ENCODE data around the gene ST6GALNAC5. TPM values are rescaled to one million over a fixed set of nuclear protein-coding genes. Genes with fewer than 3 reads are reported as not detected.

The ST6GALNAC5 gene
- total RNA-seq, 2 donors from 2014 or later: not detected

GRCh38 chr1:77036560-77036959 is 169.3 kb downstream of the ST6GALNAC5 start:
- Mint-ChIP-seq H3K27ac (no peak overlapping the region), H3K9me3 (peaks cover 3 to 6% of the 10 kb centered on the region in 2 donors), H3K36me3 (ENCODE audit: insufficient read depth in 2 of 2) (peaks cover 0 to 4% of the 10 kb centered on the region in 2 donors), H3K27me3 (ENCODE audit: low read depth) (peaks cover 5% of the 10 kb centered on the region), H3K4me1 (ENCODE audit: low read depth) (no peaks in the 10 kb centered on the region), H3K4me3 (no peak overlapping the region)
- no peak for ATAC-seq (replicated peaks in 1 of 2)
- DNase-seq: peak in 1 of 2 donors; percentile 3

DNA sequence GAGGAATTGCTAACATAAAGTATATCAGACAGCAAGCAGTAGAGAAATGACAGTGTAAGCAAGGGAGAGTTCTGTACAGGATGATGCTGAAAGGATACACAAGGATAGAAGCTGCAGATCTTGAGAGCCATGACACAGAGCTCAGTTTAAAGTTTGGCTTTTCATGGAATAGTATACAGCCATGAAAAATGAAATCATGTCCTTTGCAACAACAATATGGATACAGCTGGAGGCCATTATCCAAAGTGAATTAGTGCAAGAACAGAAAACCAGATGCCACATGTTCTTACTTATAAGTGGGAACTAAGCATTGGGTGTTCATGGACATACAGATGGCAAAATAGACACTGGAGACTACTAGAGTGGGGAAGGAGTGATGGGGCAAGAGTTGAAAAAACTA is 169.8 kb downstream of the ST6GALNAC5 start:
- ATAC-seq (replicated peaks in 1 of 2): no peak
- H3K36me3 Mint-ChIP-seq (ENCODE audit: insufficient read depth in 2 of 2): peaks cover 0 to 4% of the 10 kb centered on the region in 2 donors

GRCh38 chr1:77038000-77038399 is 170.7 kb downstream of the ST6GALNAC5 start:
- no peak for DNase-seq
- Mint-ChIP-seq H3K4me3 (no peak overlapping the region), H3K27ac (no peak overlapping the region), H3K27me3 (ENCODE audit: low read depth) (peaks cover 5% of the 10 kb centered on the region), H3K4me1 (ENCODE audit: low read depth) (no peaks in the 10 kb centered on the region), H3K36me3 (ENCODE audit: insufficient read depth in 2 of 2) (peaks cover 0 to 4% of the 10 kb centered on the region in 2 donors), H3K9me3 (peaks cover 3 to 6% of the 10 kb centered on the region in 2 donors)
- ATAC-seq (replicated peaks in 1 of 2): no peak

More for the DNA sequence above, 169.8 kb downstream of the ST6GALNAC5 start:
- no peaks in the 10 kb centered on the region for H3K4me1 Mint-ChIP-seq (ENCODE audit: low read depth)
- peaks cover 5% of the 10 kb centered on the region for H3K27me3 Mint-ChIP-seq (ENCODE audit: low read depth)
- no peak overlapping the region for H3K27ac Mint-ChIP-seq
- DNase-seq: no peak
- no peak overlapping the region for H3K4me3 Mint-ChIP-seq
- H3K9me3 Mint-ChIP-seq: peaks cover 3 to 6% of the 10 kb centered on the region in 2 donors

DNA sequence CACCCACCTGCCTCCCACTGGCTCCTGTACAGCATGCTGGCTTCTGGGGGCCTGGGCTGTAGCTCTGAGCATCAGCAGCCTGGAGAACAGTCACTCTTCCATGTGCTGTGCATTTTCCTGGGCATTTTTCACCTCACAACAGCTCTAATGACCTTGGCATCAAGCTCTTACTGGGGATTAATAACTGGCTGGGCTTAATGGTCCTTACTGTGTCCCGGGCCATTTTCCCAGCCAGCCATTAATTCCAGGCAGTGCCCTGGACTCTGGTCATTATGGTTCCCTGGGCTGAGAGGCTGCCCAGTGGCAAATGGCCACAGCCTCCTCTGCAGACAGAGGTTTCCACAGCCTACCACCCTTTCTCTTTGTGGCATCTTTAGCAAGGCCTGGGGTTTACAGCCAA is 171.8 kb downstream of the ST6GALNAC5 start:
- Mint-ChIP-seq H3K27ac (no peak overlapping the region), H3K4me3 (no peak overlapping the region), H3K27me3 (ENCODE audit: low read depth) (peaks cover 5% of the 10 kb centered on the region), H3K36me3 (ENCODE audit: insufficient read depth in 2 of 2) (peaks cover 0 to 4% of the 10 kb centered on the region in 2 donors), H3K9me3 (peaks cover 3 to 6% of the 10 kb centered on the region in 2 donors), H3K4me1 (ENCODE audit: low read depth) (no peaks in the 10 kb centered on the region)
- DNase-seq: no peak
- ATAC-seq (replicated peaks in 1 of 2): no peak

- Mint-ChIP-seq H3K36me3 (ENCODE audit: insufficient read depth in 2 of 2) (peaks cover 0 to 4% of the 10 kb centered on the region in 2 donors), H3K27ac (no peak overlapping the region), H3K9me3 (peaks cover 3 to 6% of the 10 kb centered on the region in 2 donors), H3K4me3 (no peak overlapping the region), H3K4me1 (ENCODE audit: low read depth) (no peaks in the 10 kb centered on the region), H3K27me3 (ENCODE audit: low read depth) (peaks cover 5% of the 10 kb centered on the region)
- ATAC-seq (replicated peaks in 1 of 2) (no peak), DNase-seq (no peak)
Measured at GRCh38 chr1:77039739-77040138, 172.5 kb downstream of the ST6GALNAC5 start.

- Mint-ChIP-seq H3K27me3 (ENCODE audit: low read depth) (peaks cover 5% of the 10 kb centered on the region), H3K27ac (no peak overlapping the region), H3K4me1 (ENCODE audit: low read depth) (peaks cover 8% of the 10 kb centered on the region), H3K36me3 (ENCODE audit: insufficient read depth in 2 of 2) (peaks cover 0 to 4% of the 10 kb centered on the region in 2 donors), H3K4me3 (no peak overlapping the region), H3K9me3 (peaks cover 3 to 6% of the 10 kb centered on the region in 2 donors)
- ATAC-seq (replicated peaks in 1 of 2) (no peak), DNase-seq (no peak)
Measured at GRCh38 chr1:77040826-77041225, 173.5 kb downstream of the ST6GALNAC5 start.

- ATAC-seq (replicated peaks in 1 of 2) (peak; percentile 93 to 96), DNase-seq (peak; percentile 20 to 40)
- no peaks in the 10 kb centered on the region for H3K27me3 Mint-ChIP-seq (ENCODE audit: low read depth)
- no peaks in the 10 kb centered on the region for H3K9me3 Mint-ChIP-seq
- H3K27ac Mint-ChIP-seq: peak overlapping the region; percentile 36
- H3K4me1 Mint-ChIP-seq (ENCODE audit: low read depth): peaks cover 23% of the 10 kb centered on the region
- no peak overlapping the region for H3K4me3 Mint-ChIP-seq
- no peaks in the 10 kb centered on the region for H3K36me3 Mint-ChIP-seq (ENCODE audit: insufficient read depth in 2 of 2)
Measured at GRCh38 chr1:77044133-77044849, 177.0 kb downstream of the ST6GALNAC5 start.

GRCh38 chr1:77047575-77047974 is 180.3 kb downstream of the ST6GALNAC5 start:
- DNase-seq (no peak), ATAC-seq (replicated peaks in 1 of 2) (no peak)
- Mint-ChIP-seq H3K9me3 (no peaks in the 10 kb centered on the region), H3K27me3 (ENCODE audit: low read depth) (no peaks in the 10 kb centered on the region), H3K27ac (no peak overlapping the region), H3K4me3 (no peak overlapping the region), H3K4me1 (ENCODE audit: low read depth) (peaks cover 23% of the 10 kb centered on the region), H3K36me3 (ENCODE audit: insufficient read depth in 2 of 2) (no peaks in the 10 kb centered on the region)

- Mint-ChIP-seq H3K4me3 (no peak overlapping the region), H3K4me1 (ENCODE audit: low read depth) (peaks cover 23% of the 10 kb centered on the region), H3K36me3 (ENCODE audit: insufficient read depth in 2 of 2) (no peaks in the 10 kb centered on the region), H3K27me3 (ENCODE audit: low read depth) (no peaks in the 10 kb centered on the region), H3K27ac (no peak overlapping the region), H3K9me3 (no peaks in the 10 kb centered on the region)
- DNase-seq: no peak
- ATAC-seq (replicated peaks in 1 of 2): no peak
Measured at GRCh38 chr1:77047978-77048614, 180.8 kb downstream of the ST6GALNAC5 start.

GRCh38 chr1:77048615-77049005 is 181.3 kb downstream of the ST6GALNAC5 start:
- Mint-ChIP-seq H3K4me1 (ENCODE audit: low read depth) (peaks cover 23% of the 10 kb centered on the region), H3K27me3 (ENCODE audit: low read depth) (no peaks in the 10 kb centered on the region), H3K4me3 (no peak overlapping the region), H3K27ac (no peak overlapping the region), H3K36me3 (ENCODE audit: insufficient read depth in 2 of 2) (no peaks in the 10 kb centered on the region), H3K9me3 (no peaks in the 10 kb centered on the region)
- DNase-seq: no peak
- ATAC-seq (replicated peaks in 1 of 2): no peak

GRCh38 chr1:77051425-77051824 is 184.1 kb downstream of the ST6GALNAC5 start:
- no peak for ATAC-seq (replicated peaks in 1 of 2)
- no peak for DNase-seq
- no peaks in the 10 kb centered on the region for H3K9me3 Mint-ChIP-seq
- peaks cover 15% of the 10 kb centered on the region for H3K4me1 Mint-ChIP-seq (ENCODE audit: low read depth)
- no peak overlapping the region for H3K27ac Mint-ChIP-seq
- H3K27me3 Mint-ChIP-seq (ENCODE audit: low read depth): no peaks in the 10 kb centered on the region
- no peak overlapping the region for H3K4me3 Mint-ChIP-seq
- H3K36me3 Mint-ChIP-seq (ENCODE audit: insufficient read depth in 2 of 2): no peaks in the 10 kb centered on the region

GRCh38 chr1:77056525-77056924 is 189.2 kb downstream of the ST6GALNAC5 start:
- no peaks in the 10 kb centered on the region for H3K9me3 Mint-ChIP-seq
- no peaks in the 10 kb centered on the region for H3K36me3 Mint-ChIP-seq (ENCODE audit: insufficient read depth in 2 of 2)
- no peak overlapping the region for H3K27ac Mint-ChIP-seq
- DNase-seq (no peak), ATAC-seq (replicated peaks in 1 of 2) (no peak)
- no peak overlapping the region for H3K4me3 Mint-ChIP-seq
- no peaks in the 10 kb centered on the region for H3K4me1 Mint-ChIP-seq (ENCODE audit: low read depth)
- H3K27me3 Mint-ChIP-seq (ENCODE audit: low read depth): no peaks in the 10 kb centered on the region

GRCh38 chr1:77057994-77058585 is 190.8 kb downstream of the ST6GALNAC5 start:
- Mint-ChIP-seq H3K27me3 (ENCODE audit: low read depth) (no peaks in the 10 kb centered on the region), H3K4me3 (no peak overlapping the region), H3K36me3 (ENCODE audit: insufficient read depth in 2 of 2) (no peaks in the 10 kb centered on the region), H3K4me1 (ENCODE audit: low read depth) (no peaks in the 10 kb centered on the region), H3K27ac (no peak overlapping the region), H3K9me3 (no peaks in the 10 kb centered on the region)
- ATAC-seq (replicated peaks in 1 of 2) (no peak), DNase-seq (no peak)

All from activated T-cell treated with anti-CD3 and anti-CD28 coated beads, Interleukin-2, amount 50 U/mL, for 72 hours (primary cell).